Mucosa of stomach (tissue), 1 donor: ENCODE measurements around the gene SCN8A.

Experiments
- H3K27me3 ChIP-seq: one replicate; pipeline ENCODE4 v1.7.0; 2013; ENCODE audit warnings: mild to moderate bottlenecking, low read length; ENCODE audit not compliant: control insufficient read depth, insufficient read depth
- H3K36me3 ChIP-seq: one replicate; pipeline ENCODE4 v1.7.0; 2013; ENCODE audit warnings: low read length; ENCODE audit not compliant: control insufficient read depth, insufficient read depth
- H3K4me1 ChIP-seq: one replicate; pipeline ENCODE4 v1.7.0; 2013; ENCODE audit warnings: mild to moderate bottlenecking, low read length; ENCODE audit not compliant: control insufficient read depth, insufficient read depth
- H3K4me3 ChIP-seq: one replicate; pipeline ENCODE4 v1.7.0; 2013; ENCODE audit warnings: low read length
- H3K9ac ChIP-seq: one replicate; pipeline ENCODE4 v1.7.0; 2013; ENCODE audit warnings: mild to moderate bottlenecking, low read length, moderate library complexity
- H3K9me3 ChIP-seq: one replicate; pipeline ENCODE4 v1.7.0; 2013; ENCODE audit warnings: mild to moderate bottlenecking, low read length, moderate library complexity; ENCODE audit not compliant: control insufficient read depth
- donor health status: Pancreatic carcinoma.

The SCN8A gene

DNA sequence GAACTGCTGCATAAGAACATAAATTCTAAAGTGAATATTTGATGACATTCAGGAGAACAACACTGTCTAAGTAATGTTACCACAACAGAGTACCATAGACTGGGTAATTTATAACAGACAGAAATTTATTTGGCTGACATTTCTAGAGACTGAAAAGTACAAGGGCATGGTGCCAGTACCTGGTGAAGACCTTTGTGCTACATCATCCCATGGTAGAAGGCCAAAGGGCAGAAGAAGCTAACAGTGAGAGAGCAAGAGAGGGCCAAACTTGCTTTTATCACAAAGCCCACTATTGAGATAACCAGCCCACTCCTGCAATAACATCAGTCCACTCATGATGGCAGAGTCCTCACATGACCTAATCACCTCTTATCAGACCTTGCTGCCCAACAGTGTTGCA lies 168.7 kb downstream of the SCN8A start:
- Histone ChIP-seq H3K4me1 (no peaks in the 10 kb centered on the region), H3K9me3 (no peaks in the 10 kb centered on the region), H3K27me3 (no peaks in the 10 kb centered on the region), H3K9ac (no peak overlapping the region), H3K36me3 (no peaks in the 10 kb centered on the region), H3K4me3 (no peak overlapping the region)

DNA sequence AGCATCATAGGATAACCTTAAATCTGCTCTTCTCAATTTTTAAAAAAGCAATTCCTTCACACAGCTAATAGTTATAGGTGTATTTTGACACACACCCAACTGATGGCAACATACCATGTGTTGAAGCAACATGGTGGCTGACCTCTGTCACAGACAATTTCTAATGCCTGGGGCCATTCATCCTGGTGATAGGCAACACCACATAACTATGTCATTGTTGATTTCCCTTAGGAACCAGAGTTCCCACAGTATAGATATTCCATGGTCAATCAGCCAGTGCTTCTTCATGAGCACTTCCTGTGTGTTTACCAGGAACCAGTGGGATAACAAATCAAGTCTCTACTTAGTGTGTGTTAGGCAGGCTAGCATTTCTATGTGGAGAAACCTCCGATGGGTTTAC lies 169.2 kb downstream of the SCN8A start:
- Histone ChIP-seq H3K27me3 (no peaks in the 10 kb centered on the region), H3K4me3 (no peak overlapping the region), H3K9me3 (no peaks in the 10 kb centered on the region), H3K4me1 (no peaks in the 10 kb centered on the region), H3K9ac (no peak overlapping the region), H3K36me3 (no peaks in the 10 kb centered on the region)

DNA sequence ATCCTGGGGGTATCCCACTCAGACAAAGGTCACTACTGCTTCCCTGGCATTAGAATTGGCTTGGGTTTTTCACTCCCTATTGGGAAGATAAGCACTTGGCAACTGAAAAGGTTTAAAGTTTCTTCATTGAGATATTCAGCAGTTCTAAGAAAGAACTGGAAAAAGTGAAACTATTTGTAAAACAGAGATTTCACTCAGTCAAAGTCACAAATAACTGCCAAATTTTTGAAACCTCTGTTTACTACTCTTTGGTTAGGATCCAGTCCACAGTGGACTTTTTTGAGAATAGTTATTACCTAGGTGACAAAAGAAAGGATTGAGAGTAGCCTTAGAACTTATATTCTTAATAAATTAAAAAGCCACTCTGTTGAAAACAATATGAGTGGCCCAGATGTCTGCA lies 172.7 kb downstream of the SCN8A start:
- H3K4me1 ChIP-seq, result no peaks in the 10 kb centered on the region
- no peaks in the 10 kb centered on the region for H3K27me3 ChIP-seq
- H3K36me3 ChIP-seq, result no peaks in the 10 kb centered on the region
- no peak overlapping the region for H3K4me3 ChIP-seq
- H3K9me3 ChIP-seq, result no peaks in the 10 kb centered on the region
- no peak overlapping the region for H3K9ac ChIP-seq

DNA sequence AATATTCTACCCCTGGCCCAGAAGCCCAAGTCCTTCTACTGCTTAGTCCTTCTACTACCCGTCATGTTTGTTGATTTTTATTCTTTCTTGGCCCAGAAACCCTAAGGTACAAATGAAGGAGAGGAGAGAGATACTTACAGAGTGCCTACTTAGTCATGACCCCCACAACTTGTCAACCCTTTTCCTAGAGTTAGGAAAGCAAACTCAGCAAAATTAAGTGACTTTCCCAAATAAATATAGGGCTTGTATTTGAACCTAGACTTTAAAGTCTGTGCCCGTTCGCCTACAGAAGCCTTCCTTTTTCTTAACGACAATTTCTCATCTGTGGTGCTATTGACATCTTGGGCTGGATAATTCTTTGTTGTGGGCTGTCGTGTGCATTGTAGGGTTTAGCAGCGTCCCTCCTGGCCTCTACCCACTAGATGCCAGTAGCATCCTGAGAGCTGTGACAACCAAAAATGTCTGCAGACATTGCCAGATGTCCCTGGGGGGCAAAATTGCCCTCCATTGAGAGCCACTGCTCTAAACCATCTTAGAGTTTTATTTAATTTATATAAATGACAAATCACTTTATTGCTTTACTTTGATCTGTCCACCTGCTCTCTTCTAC lies 175.1 kb downstream of the SCN8A start:
- Histone ChIP-seq H3K4me3 (no peak overlapping the region), H3K9me3 (no peaks in the 10 kb centered on the region), H3K36me3 (no peaks in the 10 kb centered on the region)

DNA sequence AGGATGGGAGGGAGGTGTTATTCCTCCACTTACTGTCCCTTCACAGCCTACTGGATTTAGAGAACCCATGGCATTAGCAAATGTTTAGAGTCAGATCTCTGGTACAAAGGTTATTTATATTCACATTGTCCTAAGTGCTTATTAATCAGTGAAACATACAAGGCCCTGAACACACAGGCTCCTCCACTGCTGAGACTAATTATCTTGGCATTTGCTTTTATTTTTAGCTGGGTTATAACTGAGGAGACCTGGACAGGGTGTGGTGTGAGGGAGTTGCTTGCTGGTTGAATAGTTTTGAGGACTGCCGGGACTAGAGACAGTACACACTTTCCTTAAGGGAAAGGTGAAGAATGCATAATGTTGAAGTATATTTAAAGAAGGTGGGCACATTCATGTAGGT lies 180.0 kb downstream of the SCN8A start:
- no peak overlapping the region for H3K4me3 ChIP-seq
- no peak overlapping the region for H3K9ac ChIP-seq
- no peaks in the 10 kb centered on the region for H3K27me3 ChIP-seq
- no peaks in the 10 kb centered on the region for H3K9me3 ChIP-seq
- peaks cover 11% of the 10 kb centered on the region for H3K4me1 ChIP-seq
- no peaks in the 10 kb centered on the region for H3K36me3 ChIP-seq

More for the DNA sequence above, 175.1 kb downstream of the SCN8A start:
- Histone ChIP-seq H3K27me3 (no peaks in the 10 kb centered on the region), H3K9ac (no peak overlapping the region), H3K4me1 (peaks cover 5% of the 10 kb centered on the region)

DNA sequence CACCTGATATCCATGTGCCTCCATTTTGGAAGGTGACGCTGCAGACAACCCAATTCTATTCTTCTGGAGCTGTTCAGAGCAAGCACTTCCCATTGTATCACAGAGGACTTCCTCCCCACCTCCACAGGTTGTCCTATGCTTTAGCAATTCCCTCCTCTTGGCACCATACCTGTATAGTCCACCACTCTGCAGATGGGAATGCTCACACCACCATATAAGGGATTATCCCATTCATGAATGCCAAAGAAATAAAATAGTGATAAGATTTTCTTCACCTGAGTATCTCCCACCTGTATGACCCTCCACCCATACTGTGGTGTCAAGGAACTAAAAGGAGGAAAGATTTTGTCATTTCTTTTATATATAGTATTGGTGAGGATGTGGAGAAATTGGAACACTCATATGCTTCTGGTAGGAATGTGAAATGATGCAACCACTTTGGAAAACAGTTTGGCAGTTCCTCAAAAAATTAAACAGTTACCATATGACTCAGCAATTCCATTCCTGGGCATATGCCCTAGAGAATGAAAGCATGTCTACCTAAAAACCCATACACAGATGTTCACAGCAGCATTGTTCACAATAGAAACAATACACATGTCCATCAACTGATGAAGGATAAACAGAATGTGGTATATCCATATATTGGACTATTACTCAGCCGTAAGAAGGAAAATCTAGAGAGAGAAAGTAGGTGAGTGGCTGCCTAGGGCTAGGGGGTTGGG lies 182.3 kb downstream of the SCN8A start:
- H3K4me3 ChIP-seq, result no peak overlapping the region
- no peaks in the 10 kb centered on the region for H3K9me3 ChIP-seq
- H3K27me3 ChIP-seq, result no peaks in the 10 kb centered on the region
- H3K9ac ChIP-seq, result no peak overlapping the region
- H3K4me1 ChIP-seq, result peaks cover 11% of the 10 kb centered on the region
- no peaks in the 10 kb centered on the region for H3K36me3 ChIP-seq

DNA sequence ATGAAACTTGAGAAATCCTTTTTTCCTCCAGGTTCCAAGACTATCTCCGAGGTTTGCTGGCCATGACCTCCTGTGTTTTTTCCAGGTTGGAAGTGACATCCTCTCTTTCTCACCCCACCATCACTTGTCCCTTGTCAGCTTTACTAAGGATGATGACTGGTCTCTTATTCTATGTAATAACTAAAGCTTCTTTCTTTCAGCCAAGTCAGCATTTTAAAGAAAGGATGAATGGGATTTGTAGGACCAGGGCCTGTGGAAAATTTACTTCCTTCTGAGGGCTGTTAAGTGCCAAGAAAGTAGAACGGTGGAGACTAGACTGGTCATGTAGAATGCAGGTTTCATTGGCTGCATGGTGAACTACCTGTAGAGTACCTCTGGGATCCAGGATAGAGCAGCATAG lies 183.9 kb downstream of the SCN8A start:
- Histone ChIP-seq H3K9ac (no peak overlapping the region), H3K4me1 (peaks cover 11% of the 10 kb centered on the region), H3K27me3 (no peaks in the 10 kb centered on the region), H3K9me3 (no peaks in the 10 kb centered on the region), H3K4me3 (no peak overlapping the region), H3K36me3 (no peaks in the 10 kb centered on the region)

DNA sequence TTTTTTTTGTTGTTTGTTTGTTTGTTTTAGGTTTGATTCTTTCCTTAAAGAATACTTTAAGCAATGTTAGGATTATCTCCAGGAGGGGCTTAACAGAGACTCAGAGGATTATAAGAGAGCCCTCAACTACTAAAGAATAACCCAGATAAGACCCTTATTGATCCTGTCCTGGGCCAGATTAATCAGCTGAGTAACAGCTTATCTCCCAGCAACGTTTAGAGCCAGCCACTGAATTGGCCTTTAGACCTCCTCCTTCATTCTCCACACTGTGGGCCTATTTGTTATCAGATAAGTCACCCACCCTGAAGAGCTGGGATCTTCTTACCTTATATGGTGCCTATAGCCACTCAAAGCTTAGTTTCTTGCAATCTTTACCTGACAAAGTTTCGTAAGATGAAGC lies 186.4 kb downstream of the SCN8A start:
- no peaks in the 10 kb centered on the region for H3K4me1 ChIP-seq
- no peaks in the 10 kb centered on the region for H3K36me3 ChIP-seq
- no peaks in the 10 kb centered on the region for H3K27me3 ChIP-seq
- H3K9me3 ChIP-seq, result no peaks in the 10 kb centered on the region
- no peak overlapping the region for H3K9ac ChIP-seq
- no peak overlapping the region for H3K4me3 ChIP-seq

DNA sequence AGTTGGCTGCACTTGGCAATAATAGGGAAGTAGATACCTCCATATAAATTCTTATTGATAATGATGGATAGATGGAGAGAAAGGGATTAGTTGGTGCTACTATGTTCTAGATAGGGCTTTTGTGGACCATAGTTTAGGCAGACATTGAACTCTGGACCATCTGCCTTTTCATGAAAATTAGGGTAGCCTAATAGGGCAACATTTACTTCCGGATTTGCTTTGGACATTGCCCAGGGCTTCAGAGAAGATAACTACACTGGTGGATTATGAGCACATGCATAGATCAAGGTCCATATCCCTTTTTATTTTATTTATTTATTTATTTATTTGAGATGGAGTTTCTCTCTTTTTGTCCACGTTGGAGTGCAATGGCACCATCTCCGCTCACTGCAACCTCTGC lies 186.9 kb downstream of the SCN8A start:
- H3K4me1 ChIP-seq, result no peaks in the 10 kb centered on the region
- no peak overlapping the region for H3K4me3 ChIP-seq
- H3K9me3 ChIP-seq, result no peaks in the 10 kb centered on the region
- H3K36me3 ChIP-seq, result no peaks in the 10 kb centered on the region
- H3K27me3 ChIP-seq, result no peaks in the 10 kb centered on the region
- H3K9ac ChIP-seq, result no peak overlapping the region

DNA sequence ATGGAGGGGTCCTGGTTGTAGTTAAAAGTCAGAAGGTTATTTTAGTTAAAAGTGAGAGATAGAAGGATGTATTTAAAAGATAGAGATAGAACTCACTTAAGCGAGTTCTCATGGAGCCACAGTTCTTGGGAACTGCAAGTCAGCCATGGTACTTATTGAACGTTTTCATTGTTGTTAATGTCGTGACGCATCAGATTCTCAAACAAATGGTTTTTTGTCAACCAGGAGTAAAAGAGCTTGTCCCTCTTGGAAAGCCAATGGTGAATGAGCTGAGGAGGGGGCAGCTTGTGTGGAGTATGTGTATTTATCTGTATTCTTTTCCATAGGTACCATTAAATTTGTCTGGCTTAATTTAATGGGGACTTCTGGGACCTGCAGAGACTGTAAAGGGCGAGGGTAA lies 188.8 kb downstream of the SCN8A start:
- no peaks in the 10 kb centered on the region for H3K9me3 ChIP-seq
- H3K36me3 ChIP-seq, result no peaks in the 10 kb centered on the region
- H3K4me1 ChIP-seq, result no peaks in the 10 kb centered on the region
- no peak overlapping the region for H3K9ac ChIP-seq
- H3K4me3 ChIP-seq, result no peak overlapping the region
- H3K27me3 ChIP-seq, result no peaks in the 10 kb centered on the region

DNA sequence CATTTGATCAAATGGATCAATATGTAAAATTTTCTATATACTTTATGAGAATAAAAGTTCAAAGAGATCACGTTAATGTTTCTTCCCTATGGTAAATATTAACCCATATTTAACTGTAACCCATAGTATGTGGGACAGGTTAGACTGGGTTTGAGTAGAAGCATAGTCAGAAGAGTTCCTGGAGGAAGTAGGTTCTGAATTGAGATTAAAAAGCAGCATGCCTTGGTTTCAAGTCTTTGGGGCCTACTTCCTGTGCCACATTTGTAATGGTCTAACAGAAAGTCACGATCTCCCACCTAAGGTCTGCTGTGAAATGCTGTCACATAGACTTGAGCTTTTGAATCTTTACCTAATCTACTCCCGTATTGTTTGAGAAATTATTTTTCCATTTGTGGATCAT lies 193.7 kb downstream of the SCN8A start:
- Histone ChIP-seq H3K9me3 (no peaks in the 10 kb centered on the region), H3K4me1 (no peaks in the 10 kb centered on the region), H3K4me3 (no peak overlapping the region), H3K36me3 (no peaks in the 10 kb centered on the region), H3K9ac (no peak overlapping the region), H3K27me3 (no peaks in the 10 kb centered on the region)

DNA sequence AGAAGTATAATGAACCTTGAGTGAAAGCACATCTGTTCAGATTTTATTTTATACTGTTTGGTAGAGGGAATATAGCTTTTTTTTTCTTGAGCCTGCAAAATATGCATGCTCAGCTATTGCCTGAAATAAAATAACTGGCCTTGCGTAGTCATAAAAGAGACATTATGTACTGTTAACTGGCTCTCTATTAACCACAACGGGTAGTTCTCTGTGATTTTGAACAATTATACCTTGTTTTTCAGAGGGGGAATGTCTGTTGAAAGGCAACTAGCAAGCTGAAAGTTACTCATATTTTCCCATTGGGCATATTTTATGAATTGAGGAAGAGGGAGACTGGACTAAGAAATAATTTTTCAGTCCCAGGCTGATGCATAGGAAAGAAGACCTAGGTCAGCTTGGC lies 194.9 kb downstream of the SCN8A start:
- no peak overlapping the region for H3K4me3 ChIP-seq
- H3K27me3 ChIP-seq, result no peaks in the 10 kb centered on the region

More for the DNA sequence above, 194.9 kb downstream of the SCN8A start:
- Histone ChIP-seq H3K9ac (no peak overlapping the region), H3K9me3 (no peaks in the 10 kb centered on the region), H3K4me1 (no peaks in the 10 kb centered on the region), H3K36me3 (no peaks in the 10 kb centered on the region)
